Medulla oblongata (tissue), 1 donor: ENCODE results near the gene SURF1.
"Not testable (repeated sequence)": the region's sequence is repeated elsewhere in the genome, so short reads cannot be mapped to it uniquely, and the experiment has no call there.

Source experiments
- DNase-seq: peaks from one replicate; pipeline ENCODE4 v3.0.0-alpha.2; 2015; ENCODE audit errors: extremely low spot score

SURF1 gene

GRCh38 chr9:133344979-133345378, 11.3 kb downstream of the SURF1 start:
- no peak for DNase-seq

- DNase-seq = no peak
These were observed 12.2 kb downstream of the SURF1 start for GRCh38 chr9:133344071-133344470.

GRCh38 chr9:133342570-133342969, 13.7 kb downstream of the SURF1 start:
- DNase-seq = no peak

GRCh38 chr9:133342069-133342406, 14.2 kb downstream of the SURF1 start:
- DNase-seq = no peak

- peak; percentile 47 for DNase-seq
These were observed 14.8 kb downstream of the SURF1 start for GRCh38 chr9:133341369-133342068.

- no peak for DNase-seq
These were observed 15.4 kb downstream of the SURF1 start for GRCh38 chr9:133340916-133341315.

GRCh38 chr9:133340256-133340655, 16.0 kb downstream of the SURF1 start:
- no peak for DNase-seq

GRCh38 chr9:133339641-133340040, 16.6 kb downstream of the SURF1 start:
- no peak for DNase-seq

GRCh38 chr9:133335924-133336811, 20.1 kb downstream of the SURF1 start, which contains the start of gene SURF6:
Gene SURF6, minus strand, starts transcription at chr9:133336188. Its CDS starts 56 bp downstream, at chr9:133336132.
- peak; percentile 89 for DNase-seq

GRCh38 chr9:133334888-133335287, 21.4 kb downstream of the SURF1 start:
- DNase-seq = not testable (repeated sequence)

- DNase-seq = no peak
These were observed 22.1 kb downstream of the SURF1 start for GRCh38 chr9:133334161-133334560.

GRCh38 chr9:133333566-133333965, 22.7 kb downstream of the SURF1 start:
- DNase-seq = no peak

GRCh38 chr9:133333011-133333410, 23.3 kb downstream of the SURF1 start:
- no peak for DNase-seq

- DNase-seq = no peak
These were observed 23.9 kb downstream of the SURF1 start for GRCh38 chr9:133332381-133332730.

GRCh38 chr9:133331641-133332380, 24.5 kb downstream of the SURF1 start:
- DNase-seq = no peak

GRCh38 chr9:133331221-133331620, 25.1 kb downstream of the SURF1 start:
- no peak for DNase-seq

GRCh38 chr9:133329306-133330156, 26.8 kb downstream of the SURF1 start:
- DNase-seq = not testable (repeated sequence)

- no peak for DNase-seq
These were observed 28.3 kb downstream of the SURF1 start for GRCh38 chr9:133327834-133328484.

GRCh38 chr9:133327021-133327420, 29.3 kb downstream of the SURF1 start:
- DNase-seq = not testable (repeated sequence)

GRCh38 chr9:133323991-133324703, 32.1 kb downstream of the SURF1 start:
- DNase-seq = no peak
